GM10266 (cell line): Measurements from ENCODE around the gene PCDHA9.

Experiments
- DNase-seq: peaks from one replicate; pipeline ENCODE4 v3.0.0; 2012; ENCODE audit errors: extremely low spot score
- TF ChIP-seq, protein P1 (sequence below): IDR thresholded peaks from 2 replicates; pipeline ENCODE4 v1.5.1; 2012; ENCODE audit warnings: mild to moderate bottlenecking, low read depth; ENCODE audit not compliant: control insufficient read depth, insufficient read depth; ENCODE audit errors: missing control alignments

The PCDHA9 gene

DNA sequence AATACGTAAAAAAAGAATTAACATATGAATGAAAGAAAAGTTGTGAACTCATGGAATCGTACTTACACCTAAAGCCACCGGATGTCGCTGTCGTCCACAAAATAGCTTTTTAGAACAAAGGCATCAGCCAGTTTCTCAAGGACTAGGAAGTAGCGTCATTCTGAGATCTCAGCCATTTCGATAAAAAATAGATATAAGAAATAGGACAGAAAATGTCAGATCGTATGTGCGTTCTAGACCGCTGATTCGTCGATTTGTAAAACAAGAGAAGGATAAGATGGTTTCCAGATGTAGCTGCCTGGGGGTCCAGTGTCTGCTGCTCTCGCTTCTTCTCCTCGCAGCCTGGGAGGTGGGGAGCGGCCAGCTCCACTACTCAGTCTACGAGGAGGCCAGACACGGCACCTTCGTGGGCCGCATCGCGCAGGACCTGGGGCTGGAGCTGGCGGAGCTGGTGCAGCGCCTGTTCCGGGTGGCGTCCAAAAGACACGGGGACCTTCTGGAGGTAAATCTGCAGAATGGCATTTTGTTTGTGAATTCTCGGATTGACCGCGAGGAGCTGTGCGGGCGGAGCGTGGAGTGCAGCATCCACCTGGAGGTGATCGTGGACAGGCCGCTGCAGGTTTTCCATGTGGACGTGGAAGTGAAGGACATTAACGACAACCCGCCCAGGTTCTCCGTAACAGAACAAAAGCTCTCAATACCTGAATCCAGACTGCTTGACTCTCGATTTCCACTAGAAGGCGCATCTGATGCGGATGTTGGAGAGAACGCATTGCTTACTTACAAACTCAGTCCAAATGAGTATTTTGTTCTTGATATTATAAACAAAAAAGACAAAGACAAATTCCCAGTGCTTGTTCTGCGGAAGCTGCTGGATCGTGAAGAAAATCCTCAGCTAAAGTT lies 7.8 kb downstream of the PCDHA9 start, which contains the start of gene PCDHA10:
TSS of gene PCDHA10 (plus strand) at position 126 of the 903 bp plus-strand sequence. CDS start at position 278, 152 bp downstream.
- TF ChIP-seq, protein P1, sequence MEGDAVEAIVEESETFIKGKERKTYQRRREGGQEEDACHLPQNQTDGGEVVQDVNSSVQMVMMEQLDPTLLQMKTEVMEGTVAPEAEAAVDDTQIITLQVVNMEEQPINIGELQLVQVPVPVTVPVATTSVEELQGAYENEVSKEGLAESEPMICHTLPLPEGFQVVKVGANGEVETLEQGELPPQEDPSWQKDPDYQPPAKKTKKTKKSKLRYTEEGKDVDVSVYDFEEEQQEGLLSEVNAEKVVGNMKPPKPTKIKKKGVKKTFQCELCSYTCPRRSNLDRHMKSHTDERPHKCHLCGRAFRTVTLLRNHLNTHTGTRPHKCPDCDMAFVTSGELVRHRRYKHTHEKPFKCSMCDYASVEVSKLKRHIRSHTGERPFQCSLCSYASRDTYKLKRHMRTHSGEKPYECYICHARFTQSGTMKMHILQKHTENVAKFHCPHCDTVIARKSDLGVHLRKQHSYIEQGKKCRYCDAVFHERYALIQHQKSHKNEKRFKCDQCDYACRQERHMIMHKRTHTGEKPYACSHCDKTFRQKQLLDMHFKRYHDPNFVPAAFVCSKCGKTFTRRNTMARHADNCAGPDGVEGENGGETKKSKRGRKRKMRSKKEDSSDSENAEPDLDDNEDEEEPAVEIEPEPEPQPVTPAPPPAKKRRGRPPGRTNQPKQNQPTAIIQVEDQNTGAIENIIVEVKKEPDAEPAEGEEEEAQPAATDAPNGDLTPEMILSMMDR = no peak
- DNase-seq = no peak

DNA sequence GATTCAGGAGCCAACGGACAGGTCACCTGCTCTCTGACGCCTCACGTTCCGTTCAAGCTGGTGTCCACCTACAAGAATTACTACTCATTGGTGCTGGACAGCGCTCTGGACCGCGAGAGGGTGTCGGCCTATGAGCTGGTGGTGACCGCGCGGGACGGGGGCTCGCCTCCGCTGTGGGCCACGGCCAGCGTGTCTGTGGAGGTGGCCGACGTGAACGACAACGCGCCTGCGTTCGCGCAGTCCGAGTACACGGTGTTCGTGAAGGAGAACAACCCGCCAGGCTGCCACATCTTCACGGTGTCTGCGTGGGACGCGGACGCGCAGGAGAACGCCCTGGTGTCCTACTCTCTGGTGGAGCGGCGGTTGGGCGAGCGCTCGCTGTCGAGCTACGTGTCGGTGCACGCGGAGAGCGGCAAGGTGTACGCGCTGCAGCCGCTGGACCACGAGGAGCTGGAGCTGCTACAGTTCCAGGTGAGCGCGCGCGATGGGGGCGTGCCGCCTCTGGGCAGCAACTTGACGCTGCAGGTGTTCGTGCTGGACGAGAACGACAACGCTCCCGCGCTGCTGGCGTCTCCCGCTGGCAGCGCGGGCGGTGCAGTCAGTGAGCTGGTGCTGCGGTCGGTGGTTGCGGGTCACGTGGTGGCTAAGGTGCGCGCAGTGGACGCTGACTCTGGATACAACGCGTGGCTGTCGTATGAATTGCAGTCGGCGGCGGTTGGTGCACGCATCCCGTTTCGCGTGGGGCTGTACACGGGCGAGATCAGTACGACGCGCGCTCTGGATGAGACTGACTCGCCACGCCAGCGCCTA lies 9.2 kb downstream of the PCDHA9 start:
- TF ChIP-seq, protein P1 = no peak
- DNase-seq = no peak

DNA sequence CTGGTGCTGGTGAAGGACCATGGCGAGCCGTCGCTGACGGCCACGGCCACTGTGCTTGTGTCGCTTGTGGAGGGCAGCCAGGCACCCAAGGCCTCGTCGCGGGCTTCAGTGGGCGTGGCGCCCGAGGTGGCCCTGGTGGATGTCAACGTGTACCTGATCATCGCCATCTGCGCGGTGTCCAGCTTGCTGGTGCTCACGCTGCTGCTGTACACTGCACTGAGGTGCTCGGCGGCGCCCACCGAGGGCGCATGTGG lies 9.7 kb downstream of the PCDHA9 start:
- TF ChIP-seq, protein P1 = no peak
- no peak for DNase-seq

DNA sequence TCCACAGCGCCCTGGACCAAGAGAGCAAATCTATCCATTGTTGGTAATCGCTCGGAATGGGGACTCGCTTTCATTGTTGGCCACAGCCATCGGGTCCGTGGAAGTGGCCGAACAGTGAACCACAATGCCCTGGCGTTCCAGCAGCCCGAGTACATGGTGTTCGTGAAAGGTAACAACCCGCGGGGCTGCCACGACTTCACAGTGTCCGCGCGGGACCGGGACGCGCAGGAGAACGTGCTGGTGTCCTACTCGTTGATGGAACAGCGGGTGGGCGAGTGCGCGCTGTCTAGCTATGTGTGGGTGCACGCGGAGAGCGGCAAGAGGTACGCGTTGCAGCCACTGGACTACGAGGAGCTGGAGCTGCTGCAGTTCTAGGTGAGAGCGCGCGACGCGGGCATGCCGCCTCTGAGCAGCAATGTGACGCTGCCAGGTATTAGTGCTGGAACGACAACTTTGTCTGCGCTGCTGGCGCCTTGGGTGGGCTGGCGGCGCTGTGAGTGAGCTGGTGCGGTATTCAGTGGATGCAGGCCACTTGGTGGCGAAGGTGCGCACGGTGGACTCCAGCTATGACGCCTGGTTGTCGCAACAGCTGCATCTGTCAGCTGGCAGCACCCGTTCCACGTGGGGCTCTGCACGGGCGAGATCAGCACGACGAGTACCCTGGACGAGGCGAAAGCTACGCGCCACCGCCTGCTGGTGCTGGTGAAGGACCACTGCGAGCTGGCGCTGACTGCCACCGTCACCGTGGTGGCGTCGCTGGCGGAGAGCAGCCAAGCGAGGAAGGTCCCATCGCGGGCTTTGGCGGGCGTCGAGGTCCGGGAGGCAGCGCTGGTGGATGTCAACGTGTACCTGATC lies 14.5 kb downstream of the PCDHA9 start:
- TF ChIP-seq, protein P1 = no peak
- no peak for DNase-seq

DNA sequence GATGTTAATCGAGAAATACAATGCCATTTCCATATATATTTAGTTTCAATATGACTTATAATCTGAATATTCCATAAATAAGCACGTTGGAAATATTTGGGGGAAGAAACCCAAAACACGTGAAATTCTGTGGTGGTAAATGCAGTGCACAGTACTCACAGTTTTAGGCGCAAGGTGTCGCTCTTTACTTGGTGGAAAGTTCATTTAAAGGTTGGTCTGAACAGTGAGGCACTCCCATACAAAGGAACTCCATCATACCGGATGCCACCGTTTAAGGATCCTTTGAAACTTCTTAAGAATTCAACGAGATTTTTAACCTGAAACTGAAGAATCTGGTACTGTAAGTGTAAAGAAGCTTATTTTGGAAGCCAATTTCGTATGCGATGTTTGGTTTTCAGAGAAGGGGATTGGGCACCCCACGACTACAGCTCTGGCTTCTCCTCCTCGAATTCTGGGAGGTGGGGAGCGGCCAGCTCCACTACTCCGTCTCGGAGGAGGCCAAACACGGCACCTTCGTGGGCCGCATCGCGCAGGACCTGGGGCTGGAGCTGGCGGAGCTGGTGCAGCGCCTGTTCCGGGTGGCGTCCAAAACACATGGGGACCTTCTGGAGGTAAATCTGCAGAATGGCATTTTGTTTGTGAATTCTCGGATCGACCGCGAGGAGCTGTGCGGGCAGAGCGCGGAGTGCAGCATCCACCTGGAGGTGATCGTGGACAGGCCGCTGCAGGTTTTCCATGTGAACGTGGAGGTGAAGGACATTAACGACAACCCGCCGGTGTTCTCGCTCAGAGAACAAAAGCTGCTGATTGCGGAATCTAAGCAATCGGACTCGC lies 20.8 kb downstream of the PCDHA9 start, which contains the start of gene PCDHA11:
TSS of gene PCDHA11 (plus strand) at position 237 of the 834 bp plus-strand sequence. CDS start at position 384, 147 bp downstream.
- TF ChIP-seq, protein P1 = no peak
- DNase-seq = no peak

DNA sequence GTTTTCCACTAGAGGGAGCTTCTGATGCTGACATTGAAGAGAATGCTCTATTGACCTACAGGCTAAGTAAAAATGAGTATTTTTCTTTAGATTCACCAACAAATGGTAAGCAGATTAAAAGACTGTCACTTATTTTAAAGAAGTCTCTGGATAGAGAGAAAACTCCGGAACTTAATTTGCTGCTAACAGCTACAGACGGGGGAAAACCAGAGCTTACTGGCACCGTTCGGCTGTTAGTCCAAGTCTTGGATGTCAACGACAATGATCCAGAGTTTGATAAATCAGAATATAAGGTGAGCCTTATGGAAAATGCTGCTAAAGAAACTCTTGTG lies 21.3 kb downstream of the PCDHA9 start:
- DNase-seq = no peak
- TF ChIP-seq, protein P1 = no peak
